MM.1S (cell line): ENCODE measurements around the gene FARP1.

ENCODE experiments used
- DNase-seq: peaks from one replicate; pipeline ENCODE4 v3.0.0-alpha.2; 2015
- H2AFZ ChIP-seq: fragments of 300-600 bp; sonication (generic); 2 replicates; pipeline ENCODE4 v1.6.0; 2016; ENCODE audit warnings: antibody characterized with exemption, low read length
- H3F3A ChIP-seq: fragments of 300-600 bp; sonication (generic); 2 replicates; pipeline ENCODE4 v1.6.1; 2016; ENCODE audit warnings: mild to moderate bottlenecking, antibody characterized with exemption, low read length, moderate library complexity, mixed read lengths; ENCODE audit not compliant: insufficient read depth
- H3K27ac ChIP-seq: fragments of 300-600 bp; sonication (generic); 2 replicates; pipeline ENCODE4 v1.5.1; 2016; ENCODE audit warnings: mild to moderate bottlenecking, low read length
- H3K27me3 ChIP-seq: fragments of 300-600 bp; sonication (generic); replicated peaks from 2 replicates; pipeline ENCODE4 v1.6.0; 2016; ENCODE audit warnings: low read length; ENCODE audit not compliant: insufficient read depth
- H3K36me3 ChIP-seq: fragments of 300-600 bp; sonication (generic); replicated peaks from 2 replicates; pipeline ENCODE4 v1.6.1; 2016; ENCODE audit warnings: mild to moderate bottlenecking, low read length, mixed read lengths; ENCODE audit not compliant: insufficient read depth
- H3K4me1 ChIP-seq: fragments of 300-600 bp; sonication (generic); 2 replicates; pipeline ENCODE4 v1.6.1; 2016; ENCODE audit warnings: low read length, mixed read lengths
- H3K4me2 ChIP-seq: fragments of 300-600 bp; sonication (generic); 2 replicates; pipeline ENCODE4 v1.6.0; 2016; ENCODE audit warnings: low read depth, low read length
- H3K4me3 ChIP-seq: fragments of 300-600 bp; sonication (generic); 2 replicates; pipeline ENCODE4 v1.5.1; 2016; ENCODE audit warnings: low read length, mixed read lengths
- H3K79me2 ChIP-seq: fragments of 300-600 bp; sonication (generic); 2 replicates; pipeline ENCODE4 v1.6.1; 2016; ENCODE audit warnings: mixed run types, low read length, mixed read lengths
- H3K9ac ChIP-seq: fragments of 300-600 bp; sonication (generic); 2 replicates; pipeline ENCODE4 v1.6.1; 2016; ENCODE audit warnings: low read length, mixed read lengths
- H3K9me2 ChIP-seq: fragments of 300-600 bp; sonication (generic); replicated peaks from 2 replicates; pipeline ENCODE4 v1.6.1; 2016; ENCODE audit warnings: mild to moderate bottlenecking, low read length, mixed read lengths; ENCODE audit not compliant: insufficient read depth
- H3K9me3 ChIP-seq: fragments of 300-600 bp; sonication (generic); replicated peaks from 2 replicates; pipeline ENCODE4 v1.6.1; 2016; ENCODE audit warnings: mild to moderate bottlenecking, low read length, mixed read lengths; ENCODE audit not compliant: insufficient read depth
- H4K20me1 ChIP-seq: fragments of 300-600 bp; sonication (generic); 2 replicates; pipeline ENCODE4 v1.6.1; 2016; ENCODE audit warnings: mild to moderate bottlenecking, low read length, moderate library complexity, mixed read lengths; ENCODE audit not compliant: insufficient read depth
- CTCF ChIP-seq: fragments of 300-600 bp; sonication (generic); IDR thresholded peaks from 2 replicates; pipeline ENCODE4 v1.5.1; 2016; ENCODE audit warnings: antibody characterized with exemption, low read length, mixed read lengths
- EZH2 ChIP-seq: fragments of 300-600 bp; sonication (generic); optimal IDR thresholded peaks from 2 replicates; pipeline ENCODE3; 2017; ENCODE audit warnings: low read depth, mild to moderate bottlenecking, antibody characterized with exemption, low read length, mixed read lengths
- EZH2phosphoT487 ChIP-seq: fragments of 300-600 bp; sonication (generic); IDR thresholded peaks from 2 replicates; pipeline ENCODE4 v1.6.1; 2018; ENCODE audit warnings: antibody characterized with exemption, low read length

The FARP1 gene

DNA sequence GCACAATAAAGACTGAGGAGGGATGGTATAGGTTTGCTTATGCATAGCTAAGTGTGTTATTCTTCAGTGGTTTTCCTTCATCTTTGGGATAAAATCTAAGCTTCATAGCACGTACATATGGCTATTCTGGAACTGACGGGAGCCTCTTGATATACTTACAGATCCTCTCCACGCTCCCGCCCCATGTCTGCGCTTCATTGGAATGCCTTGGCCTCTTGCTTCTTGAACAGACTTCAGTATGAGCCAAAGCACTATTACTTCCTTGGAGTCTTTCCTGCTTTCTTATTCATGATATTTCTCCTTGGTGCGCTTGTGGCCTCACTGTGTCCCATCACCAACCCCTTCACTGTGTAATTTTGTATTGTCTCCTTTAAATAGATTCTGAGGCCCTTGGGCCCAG is 145.3 kb downstream of the FARP1 start:
- H3K4me1 ChIP-seq: no peaks in the 10 kb centered on the region
- H2AFZ ChIP-seq: no peak overlapping the region
- no peak overlapping the region for H3K4me3 ChIP-seq
- no peaks in the 10 kb centered on the region for H3F3A ChIP-seq
- no peaks in the 10 kb centered on the region for H3K79me2 ChIP-seq
- no peak overlapping the region for H3K4me2 ChIP-seq
- H3K9me3 ChIP-seq: no peaks in the 10 kb centered on the region
- H3K27me3 ChIP-seq: no peaks in the 10 kb centered on the region
- no peak for DNase-seq
- no peaks in the 10 kb centered on the region for H3K9me2 ChIP-seq
- no peak overlapping the region for H3K27ac ChIP-seq
- TF ChIP-seq CTCF (no peak), EZH2phosphoT487 (no peak), EZH2 (no peak)
- no peaks in the 10 kb centered on the region for H4K20me1 ChIP-seq
- no peaks in the 10 kb centered on the region for H3K36me3 ChIP-seq
- no peak overlapping the region for H3K9ac ChIP-seq

- Histone ChIP-seq H3K4me1 (no peaks in the 10 kb centered on the region), H3K27ac (no peak overlapping the region), H3F3A (no peaks in the 10 kb centered on the region), H3K27me3 (no peaks in the 10 kb centered on the region), H2AFZ (no peak overlapping the region), H3K79me2 (no peaks in the 10 kb centered on the region), H4K20me1 (no peaks in the 10 kb centered on the region), H3K4me3 (no peak overlapping the region), H3K9ac (no peak overlapping the region), H3K9me3 (no peaks in the 10 kb centered on the region), H3K9me2 (no peaks in the 10 kb centered on the region), H3K36me3 (no peaks in the 10 kb centered on the region), H3K4me2 (no peak overlapping the region)
- DNase-seq: no peak
- TF ChIP-seq EZH2phosphoT487: no peak
- TF ChIP-seq CTCF: no peak
- no peak for TF ChIP-seq EZH2
Measured at GRCh38 chr13:98289339-98289945, 146.5 kb downstream of the FARP1 start.

DNA sequence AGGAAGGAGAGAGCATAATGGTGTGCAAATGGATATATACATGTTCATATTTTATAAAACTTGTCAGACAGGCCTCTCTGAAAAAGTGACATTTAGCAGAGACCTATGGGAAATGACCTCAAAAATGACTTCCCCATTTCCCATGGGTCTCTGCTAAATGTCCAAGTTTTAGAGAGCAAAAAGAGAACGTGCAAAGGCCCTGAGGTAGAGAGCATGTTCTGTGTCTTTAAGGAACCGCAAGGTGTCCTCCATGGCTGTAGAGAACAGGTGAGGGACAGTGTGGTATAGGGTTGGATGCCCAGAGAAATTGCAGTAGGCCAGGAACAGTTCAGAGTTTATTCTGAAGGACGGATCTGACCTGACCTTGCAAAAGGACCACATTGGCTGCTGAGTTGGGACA is 147.4 kb downstream of the FARP1 start:
- H3K79me2 ChIP-seq: no peaks in the 10 kb centered on the region
- no peak overlapping the region for H3K9ac ChIP-seq
- no peaks in the 10 kb centered on the region for H3K9me2 ChIP-seq
- no peaks in the 10 kb centered on the region for H3F3A ChIP-seq
- H4K20me1 ChIP-seq: no peaks in the 10 kb centered on the region
- no peaks in the 10 kb centered on the region for H3K36me3 ChIP-seq
- no peak for TF ChIP-seq CTCF
- TF ChIP-seq EZH2phosphoT487: no peak
- no peak for TF ChIP-seq EZH2
- no peaks in the 10 kb centered on the region for H3K27me3 ChIP-seq
- H3K4me2 ChIP-seq: no peak overlapping the region
- no peak overlapping the region for H3K4me3 ChIP-seq
- H3K4me1 ChIP-seq: no peaks in the 10 kb centered on the region
- DNase-seq: no peak
- no peak overlapping the region for H3K27ac ChIP-seq
- no peak overlapping the region for H2AFZ ChIP-seq
- no peaks in the 10 kb centered on the region for H3K9me3 ChIP-seq
